ENCODE data around the gene CYB5A. TPM values are rescaled to one million over a fixed set of nuclear protein-coding genes. Genes with fewer than 3 reads are reported as not detected.
A peak's percentile ranks its signal among the peaks of the same experiment; 100 is the strongest.

Gene CYB5A
- total and polyA plus RNA-seq, 2 of the 8 experiments (the other 6 are each of a cell fraction or from before 2014, with no cell fraction given): 154 to 195 TPM

GRCh38 chr18:74281011-74281979 lies 10.5 kb downstream of the CYB5A start:
- Histone ChIP-seq H2BK12ac (ENCODE audit: low read depth, low read length) (peak overlapping the region; percentile 97), H4K91ac (replicated peaks; ENCODE audit: insufficient read length, low read length) (peak overlapping the region; percentile 94), H3K79me1 (ENCODE audit: low read depth, low read length) (peaks cover 14% of the 10 kb centered on the region), H2BK15ac (ENCODE audit: low read length) (no peak overlapping the region), H2BK20ac (ENCODE audit: low read length) (peak overlapping the region; percentile 99), H4K5ac (ENCODE audit: insufficient read length, low read depth, low read length) (no peak overlapping the region), H3K4me1 (replicated peaks in 1 of 4; ENCODE audit: control insufficient read depth in 3 of 4, insufficient read depth in 4 of 4, low read length in 3 of 4) (peaks cover 21 to 38% (median 33%) of the 10 kb centered on the region in 4 experiments), H4K20me1 (replicated peaks in 1 of 2; ENCODE audit: control insufficient read depth in 1 of 2, insufficient read depth in 2 of 2, low read length in 2 of 2) (no peaks in the 10 kb centered on the region), H3K56ac (replicated peaks; ENCODE audit: insufficient read length, low read depth, low read length) (peak overlapping the region; percentile 5), H3K4ac (replicated peaks; ENCODE audit: insufficient read length, low read depth, low read length) (peak overlapping the region; percentile 4), H3K79me2 (ENCODE audit: control insufficient read depth in 1 of 2, insufficient read depth in 2 of 2, low read length in 2 of 2) (peaks cover 0 to 81% of the 10 kb centered on the region in 2 experiments; a peak in 3 of 4 replicates), H3K4me2 (ENCODE audit: insufficient read depth in 1 of 2, low read depth in 2 of 2, low read length in 2 of 2) (peak overlapping the region; percentile 54 to 55), H3K9me3 (ENCODE audit: insufficient read depth in 2 of 2, low read depth in 1 of 2, low read length in 1 of 2) (no peaks in the 10 kb centered on the region), H2AK5ac (ENCODE audit: low read depth, low read length) (peak overlapping the region; percentile 98), H3K23ac (ENCODE audit: insufficient read length) (no peak overlapping the region), H3K36me3 (ENCODE audit: control insufficient read depth in 2 of 4, insufficient read depth in 4 of 4, low read length in 3 of 4) (no peaks in the 10 kb centered on the region), H3K27me3 (replicated peaks in 1 of 4; ENCODE audit: control insufficient read depth in 3 of 4, extremely low read depth in 1 of 4, insufficient read depth in 3 of 4, low read length in 3 of 4) (no peaks in the 10 kb centered on the region), H3K14ac (ENCODE audit: insufficient read length) (no peak overlapping the region), H2AFZ (ENCODE audit: low read length) (no peak overlapping the region), H4K8ac (ENCODE audit: extremely low read depth, insufficient read depth, low read length) (no peak overlapping the region), H3K23me2 (ENCODE audit: low read depth, low read length) (peaks cover 6% of the 10 kb centered on the region; the same call in 1 of the 2 replicates), H3K4me3 (ENCODE audit: extremely low read depth in 1 of 4, insufficient read depth in 2 of 4, low read depth in 3 of 4, low read length in 4 of 4) (peak overlapping the region in 2 of 4 experiments; percentile 12 to 37; a peak in 3 of 8 replicates), H3K27ac (ENCODE audit: low read depth, low read length) (peak overlapping the region; percentile 64), H3K18ac (ENCODE audit: extremely low read depth, low read length) (peak overlapping the region; percentile 95; the same call in 1 of the 2 replicates), H2BK120ac (replicated peaks; ENCODE audit: low read depth, low read length) (peak overlapping the region; percentile 60), H2BK5ac (ENCODE audit: low read depth, low read length) (peak overlapping the region; percentile 98), H3K9ac (replicated peaks in 1 of 4; ENCODE audit: extremely low read depth in 1 of 4, low read depth in 3 of 4, low read length in 3 of 4) (no peak overlapping the region; a peak in 1 of 7 replicates)
- TF ChIP-seq CTBP2 (IDR thresholded peaks at IDR 0.05; ENCODE audit: borderline replicate concordance, insufficient read depth, insufficient read length, low read length) (peak; percentile 73), CEBPB (IDR thresholded peaks at IDR 0.05; ENCODE audit: low read depth, low read length) (no peak)
- WGBS, 2 experiments (ENCODE audit: extremely low coverage in 1 of 2, insufficient coverage in 1 of 2, insufficient read length in 1 of 2, insufficient replicate concordance in 2 of 2, low coverage in 1 of 2, low lambda C conversion rate in 2 of 2, missing lambda C conversion rate in 1 of 2): 16% methylated on average over 4 of the region's 4 CpGs; no CpG with 5 or more reads in 1 of the 2 experiments
- POLR2A ChIA-PET (ENCODE audit: partially characterized antibody): interaction anchor here (1.1 to 1.4 kb wide), 2 partner anchors 9 to 12 kb away, joined by 3 to 4 read pairs; no protein-coding TSS in a partner anchor
- peak; percentile 32 for FAIRE-seq
- CTCF ChIA-PET (ENCODE audit: partially characterized antibody): no interaction called here
- peak in 1 of 2 experiments; percentile 61 for DNase-seq (ENCODE audit: low read depth in 1 of 2, low spot score in 2 of 2)

Measured in H1 (cell line).